ENCODE data around the gene COG1. TPM values are rescaled to one million over a fixed set of nuclear protein-coding genes. Genes with fewer than 3 reads are reported as not detected.

The COG1 gene
- total RNA-seq, 1 experiment from 2014 or later = 24.1 TPM

Other genes starting within 250 kb of the COG1 start
- gene SLC39A11, start 100.4 kb upstream of the COG1 start, total RNA-seq (2014; rRNA removed) = 37.7 and 38.8 TPM in 2 replicates
- gene SSTR2, start 28.0 kb upstream of the COG1 start, total RNA-seq (2014; rRNA removed) = not detected in 2 replicates
- gene CPSF4L, start 68.8 kb downstream of the COG1 start, total RNA-seq (2014; rRNA removed) = not detected in 2 replicates
- gene CDC42EP4, start 118.9 kb downstream of the COG1 start, total RNA-seq (2014; rRNA removed) = 83.1 and 109 TPM in 2 replicates